HFF-Myc (cell line): ENCODE results near the gene TRABD2A.

Source experiments
- DNase-seq: peaks from one replicate; pipeline ENCODE4 v3.0.0-alpha.2; 2011; ENCODE audit warnings: low read depth; ENCODE audit errors: extremely low read depth
- H3K4me3 ChIP-seq: replicated peaks from 2 replicates; pipeline ENCODE4 v1.5.1; 2011; ENCODE audit warnings: low read depth, mild to moderate bottlenecking, control low read depth, low read length
- CTCF ChIP-seq: IDR thresholded peaks from 2 replicates; pipeline ENCODE4 v1.5.1; 2012; ENCODE audit warnings: mild to moderate bottlenecking, low read depth, low read length, control low read depth; ENCODE audit errors: missing control alignments

TRABD2A gene

GRCh38 chr2:84908948-84909713, 28.2 kb upstream of the TRABD2A start:
- H3K4me3 ChIP-seq, result no peak overlapping the region
- no peak for TF ChIP-seq CTCF
- DNase-seq, result no peak

- peak overlapping the region; percentile 71 for H3K4me3 ChIP-seq
- DNase-seq, result peak; percentile 69
- no peak for TF ChIP-seq CTCF
Measured at GRCh38 chr2:84906900-84907714, 26.2 kb upstream of the TRABD2A start.

- no peak for DNase-seq
- peak overlapping the region; percentile 71 for H3K4me3 ChIP-seq
- no peak for TF ChIP-seq CTCF
Measured at GRCh38 chr2:84906108-84906899, 25.4 kb upstream of the TRABD2A start.

GRCh38 chr2:84905181-84906107, 24.6 kb upstream of the TRABD2A start, which contains the start of gene TMSB10:
Gene TMSB10 (plus strand): TSS chr2:84905656.
- no peak for TF ChIP-seq CTCF
- H3K4me3 ChIP-seq, result peak within 1 kb of the TSS; percentile 71
- DNase-seq, result no peak

- peak overlapping the region; percentile 71 for H3K4me3 ChIP-seq
- no peak for TF ChIP-seq CTCF
- DNase-seq, result no peak
Measured at GRCh38 chr2:84904717-84905174, 23.9 kb upstream of the TRABD2A start.
